ENCODE results near the gene LRRC4.

Gene LRRC4

GRCh38 chr7:128066395-128066794 lies 35.2 kb upstream of the LRRC4 start:
- no peak for DNase-seq (ENCODE audit: extremely low read depth, insufficient read length)
- TF ChIP-seq, protein P1, sequence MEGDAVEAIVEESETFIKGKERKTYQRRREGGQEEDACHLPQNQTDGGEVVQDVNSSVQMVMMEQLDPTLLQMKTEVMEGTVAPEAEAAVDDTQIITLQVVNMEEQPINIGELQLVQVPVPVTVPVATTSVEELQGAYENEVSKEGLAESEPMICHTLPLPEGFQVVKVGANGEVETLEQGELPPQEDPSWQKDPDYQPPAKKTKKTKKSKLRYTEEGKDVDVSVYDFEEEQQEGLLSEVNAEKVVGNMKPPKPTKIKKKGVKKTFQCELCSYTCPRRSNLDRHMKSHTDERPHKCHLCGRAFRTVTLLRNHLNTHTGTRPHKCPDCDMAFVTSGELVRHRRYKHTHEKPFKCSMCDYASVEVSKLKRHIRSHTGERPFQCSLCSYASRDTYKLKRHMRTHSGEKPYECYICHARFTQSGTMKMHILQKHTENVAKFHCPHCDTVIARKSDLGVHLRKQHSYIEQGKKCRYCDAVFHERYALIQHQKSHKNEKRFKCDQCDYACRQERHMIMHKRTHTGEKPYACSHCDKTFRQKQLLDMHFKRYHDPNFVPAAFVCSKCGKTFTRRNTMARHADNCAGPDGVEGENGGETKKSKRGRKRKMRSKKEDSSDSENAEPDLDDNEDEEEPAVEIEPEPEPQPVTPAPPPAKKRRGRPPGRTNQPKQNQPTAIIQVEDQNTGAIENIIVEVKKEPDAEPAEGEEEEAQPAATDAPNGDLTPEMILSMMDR (IDR thresholded peaks at IDR 0.05; ENCODE audit: insufficient read depth, low read length, poor library complexity, severe bottlenecking): no peak
- Histone ChIP-seq H3K27me3 (replicated peaks; ENCODE audit: control insufficient read depth, insufficient read depth, low read length) (no peaks in the 10 kb centered on the region), H3K36me3 (ENCODE audit: control insufficient read depth, insufficient read depth, low read length) (peaks cover 22% of the 10 kb centered on the region), H3K4me3 (replicated peaks; ENCODE audit: low read depth, low read length) (no peak overlapping the region)

- H3K27me3 ChIP-seq (replicated peaks; ENCODE audit: control insufficient read depth, insufficient read depth, low read length): no peaks in the 10 kb centered on the region
- H3K4me3 ChIP-seq (replicated peaks; ENCODE audit: low read depth, low read length): no peak overlapping the region
- H3K36me3 ChIP-seq (ENCODE audit: control insufficient read depth, insufficient read depth, low read length): peaks cover 23% of the 10 kb centered on the region
- DNase-seq (ENCODE audit: extremely low read depth, insufficient read length): no peak
- TF ChIP-seq, protein P1 (IDR thresholded peaks at IDR 0.05; ENCODE audit: insufficient read depth, low read length, poor library complexity, severe bottlenecking): no peak
These were observed 34.6 kb upstream of the LRRC4 start for GRCh38 chr7:128065872-128066271.

DNA sequence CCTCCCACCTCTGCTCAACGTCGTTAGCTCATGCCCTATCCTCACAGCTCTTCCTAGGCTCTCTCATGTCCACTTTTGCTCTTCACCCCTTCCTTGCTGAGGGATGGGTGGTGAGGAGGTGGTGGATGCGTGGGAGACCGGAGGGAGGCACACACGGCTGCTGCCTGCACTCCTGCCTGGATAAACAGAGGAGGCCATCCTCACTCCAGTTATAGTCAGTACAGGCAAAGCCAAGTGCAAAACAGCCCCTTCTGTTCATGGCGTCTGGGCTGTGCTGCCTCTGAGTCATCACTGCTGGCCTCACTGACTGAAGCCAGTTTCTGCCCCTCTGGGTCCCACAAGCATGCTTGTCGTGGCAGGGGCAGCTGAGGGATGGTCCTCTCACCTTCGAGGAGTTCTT lies 31.9 kb upstream of the LRRC4 start:
- H3K4me3 ChIP-seq (replicated peaks; ENCODE audit: low read depth, low read length): no peak overlapping the region
- no peak for DNase-seq (ENCODE audit: extremely low read depth, insufficient read length)
- peaks cover 26% of the 10 kb centered on the region for H3K36me3 ChIP-seq (ENCODE audit: control insufficient read depth, insufficient read depth, low read length)
- H3K27me3 ChIP-seq (replicated peaks; ENCODE audit: control insufficient read depth, insufficient read depth, low read length): no peaks in the 10 kb centered on the region
- TF ChIP-seq, protein P1 (IDR thresholded peaks at IDR 0.05; ENCODE audit: insufficient read depth, low read length, poor library complexity, severe bottlenecking): no peak

DNA sequence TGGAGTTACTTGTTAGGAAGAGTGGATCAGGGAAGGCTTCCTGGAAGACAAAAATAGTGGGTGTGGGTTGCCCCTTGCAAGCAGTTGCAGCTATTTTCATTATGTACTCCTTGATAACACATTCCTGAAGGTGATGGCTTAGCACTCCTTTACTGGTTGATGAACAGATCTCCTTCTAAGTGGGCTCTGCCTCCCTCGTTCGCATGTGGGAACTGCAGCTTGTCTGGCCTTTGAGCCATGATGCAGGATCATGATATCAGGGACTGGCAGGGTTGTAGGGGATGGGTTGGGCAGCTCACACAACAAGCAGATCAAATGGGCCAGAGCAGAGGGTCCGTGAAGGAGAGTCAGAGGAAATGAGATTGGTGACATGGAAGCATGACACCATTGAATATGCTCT lies 28.8 kb upstream of the LRRC4 start:
- Histone ChIP-seq H3K36me3 (ENCODE audit: control insufficient read depth, insufficient read depth, low read length) (peaks cover 21% of the 10 kb centered on the region), H3K4me3 (replicated peaks; ENCODE audit: low read depth, low read length) (no peak overlapping the region), H3K27me3 (replicated peaks; ENCODE audit: control insufficient read depth, insufficient read depth, low read length) (no peaks in the 10 kb centered on the region)
- TF ChIP-seq, protein P1 (IDR thresholded peaks at IDR 0.05; ENCODE audit: insufficient read depth, low read length, poor library complexity, severe bottlenecking): no peak
- no peak for DNase-seq (ENCODE audit: extremely low read depth, insufficient read length)

DNA sequence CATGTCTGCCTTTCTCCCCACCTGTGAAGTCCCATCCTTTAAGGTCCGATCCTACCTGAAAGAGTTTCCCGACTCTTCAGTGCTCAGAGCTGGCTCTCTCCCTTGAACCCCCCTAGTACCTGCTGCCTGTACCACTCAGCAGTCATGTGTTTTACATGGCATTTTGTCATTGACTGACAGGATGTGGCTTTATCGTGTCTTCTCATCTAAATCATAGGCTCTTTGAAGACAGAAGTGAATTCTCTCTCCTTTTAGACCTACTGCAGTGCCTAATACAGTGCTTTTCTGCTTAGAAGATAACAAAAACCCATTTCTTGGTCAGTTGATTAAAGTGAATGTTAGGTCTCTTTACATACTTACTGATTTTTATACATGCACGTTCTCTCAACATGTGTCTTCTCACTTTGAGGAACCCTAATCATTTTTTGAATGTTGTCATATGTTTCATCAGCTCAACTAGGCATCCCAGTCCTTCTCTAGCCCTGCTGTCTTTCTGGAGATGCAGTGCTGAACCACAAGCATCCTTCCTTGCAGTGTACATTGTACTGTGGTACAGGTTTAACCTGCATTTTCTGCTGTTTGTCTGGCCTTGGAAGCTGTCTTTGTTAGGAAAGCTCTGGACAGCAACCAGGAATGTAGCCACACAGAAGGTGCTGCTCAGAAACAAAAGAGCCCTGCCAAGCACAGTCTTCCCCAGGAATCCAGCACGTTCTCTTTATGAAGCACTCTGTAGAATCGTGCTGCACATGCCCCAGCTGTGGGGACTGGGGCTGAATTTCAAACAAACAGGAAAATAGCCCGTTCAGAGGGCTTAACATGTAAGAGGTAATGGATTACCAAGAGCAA lies 28.1 kb upstream of the LRRC4 start:
- no peaks in the 10 kb centered on the region for H3K27me3 ChIP-seq (replicated peaks; ENCODE audit: control insufficient read depth, insufficient read depth, low read length)
- peaks cover 21% of the 10 kb centered on the region for H3K36me3 ChIP-seq (ENCODE audit: control insufficient read depth, insufficient read depth, low read length)
- TF ChIP-seq, protein P1 (IDR thresholded peaks at IDR 0.05; ENCODE audit: insufficient read depth, low read length, poor library complexity, severe bottlenecking): no peak
- H3K4me3 ChIP-seq (replicated peaks; ENCODE audit: low read depth, low read length): no peak overlapping the region
- no peak for DNase-seq (ENCODE audit: extremely low read depth, insufficient read length)

All from GM06990 (cell line).